HG02798 (cell line): ENCODE data around the gene KRTAP12-3.

Experiments used
- ATAC-seq: cut with Tn5 transposase; IDR thresholded peaks from one replicate; pipeline ENCODE4 v1.9.1; 2021; ENCODE audit warnings: mild to moderate bottlenecking; ENCODE audit not compliant: unreplicated experiment, poor library complexity

KRTAP12-3 gene

GRCh38 chr21:44700101-44701022, 42.6 kb downstream of the KRTAP12-3 start:
- ATAC-seq = no peak

- ATAC-seq = no peak
Observed at GRCh38 chr21:44701023-44701400, 43.3 kb downstream of the KRTAP12-3 start.

- no peak for ATAC-seq
Observed at GRCh38 chr21:44701541-44701940, 43.8 kb downstream of the KRTAP12-3 start.

- no peak for ATAC-seq
Observed at GRCh38 chr21:44702111-44702972, 44.6 kb downstream of the KRTAP12-3 start.

- no peak for ATAC-seq
Observed at GRCh38 chr21:44702973-44703730, 45.4 kb downstream of the KRTAP12-3 start.

- no peak for ATAC-seq
Observed at GRCh38 chr21:44703731-44704635, 46.3 kb downstream of the KRTAP12-3 start.

- ATAC-seq = no peak
Observed at GRCh38 chr21:44704636-44705001, 46.9 kb downstream of the KRTAP12-3 start.

- ATAC-seq = no peak
Observed at GRCh38 chr21:44706026-44706705, 48.4 kb downstream of the KRTAP12-3 start.

GRCh38 chr21:44706706-44707581, 49.2 kb downstream of the KRTAP12-3 start:
- no peak for ATAC-seq
